Kidney tubule cell (primary cell): ENCODE data around the gene CACNA2D4.
A peak's percentile ranks its signal among the peaks of the same experiment; 100 is the strongest.
"Not testable (repeated sequence)": the region's sequence is repeated elsewhere in the genome, so short reads cannot be mapped to it uniquely, and the experiment has no call there.

Source experiments
- DNase-seq: peaks from one replicate; pipeline ENCODE4 v3.0.0-alpha.2; 2018; ENCODE audit warnings: low spot score

CACNA2D4 gene

DNA sequence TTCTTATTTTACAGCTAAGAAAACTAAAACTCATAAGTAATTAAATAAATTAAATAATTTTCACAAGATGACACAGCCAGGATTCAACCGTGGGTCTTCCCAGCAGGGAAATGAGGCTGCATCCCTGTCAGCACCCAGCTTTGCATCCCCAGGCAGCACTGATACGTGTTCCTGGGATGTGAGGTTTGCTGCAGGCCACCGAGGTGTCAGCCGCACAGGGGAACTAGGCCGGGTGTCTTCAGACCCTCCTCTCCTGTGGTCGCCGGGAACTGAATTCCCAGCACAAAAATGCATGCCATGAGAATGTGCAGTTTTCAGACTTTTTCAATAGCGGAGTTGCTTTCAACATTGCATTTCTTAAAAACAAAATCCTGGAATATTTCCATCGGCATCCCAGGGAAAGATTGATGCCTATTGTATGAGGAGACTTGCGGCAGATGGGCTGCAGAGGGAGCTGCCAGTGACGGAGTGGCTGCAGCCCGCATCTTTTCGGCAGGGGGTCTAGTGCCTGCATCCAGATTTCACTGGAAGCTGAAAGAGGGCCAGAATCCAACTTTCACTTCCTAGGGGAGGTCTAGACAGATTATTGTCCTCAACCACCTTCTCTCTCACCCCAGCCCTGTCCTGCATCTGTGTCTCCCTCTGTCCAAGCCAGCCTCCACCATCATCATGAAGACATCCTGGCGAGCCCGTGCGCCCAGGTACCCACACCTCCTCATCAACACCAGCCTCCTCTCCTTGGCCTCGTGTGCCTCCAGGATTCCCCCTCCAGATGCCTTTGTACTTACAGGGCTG lies 85.5 kb downstream of the CACNA2D4 start:
- DNase-seq, result no peak

DNA sequence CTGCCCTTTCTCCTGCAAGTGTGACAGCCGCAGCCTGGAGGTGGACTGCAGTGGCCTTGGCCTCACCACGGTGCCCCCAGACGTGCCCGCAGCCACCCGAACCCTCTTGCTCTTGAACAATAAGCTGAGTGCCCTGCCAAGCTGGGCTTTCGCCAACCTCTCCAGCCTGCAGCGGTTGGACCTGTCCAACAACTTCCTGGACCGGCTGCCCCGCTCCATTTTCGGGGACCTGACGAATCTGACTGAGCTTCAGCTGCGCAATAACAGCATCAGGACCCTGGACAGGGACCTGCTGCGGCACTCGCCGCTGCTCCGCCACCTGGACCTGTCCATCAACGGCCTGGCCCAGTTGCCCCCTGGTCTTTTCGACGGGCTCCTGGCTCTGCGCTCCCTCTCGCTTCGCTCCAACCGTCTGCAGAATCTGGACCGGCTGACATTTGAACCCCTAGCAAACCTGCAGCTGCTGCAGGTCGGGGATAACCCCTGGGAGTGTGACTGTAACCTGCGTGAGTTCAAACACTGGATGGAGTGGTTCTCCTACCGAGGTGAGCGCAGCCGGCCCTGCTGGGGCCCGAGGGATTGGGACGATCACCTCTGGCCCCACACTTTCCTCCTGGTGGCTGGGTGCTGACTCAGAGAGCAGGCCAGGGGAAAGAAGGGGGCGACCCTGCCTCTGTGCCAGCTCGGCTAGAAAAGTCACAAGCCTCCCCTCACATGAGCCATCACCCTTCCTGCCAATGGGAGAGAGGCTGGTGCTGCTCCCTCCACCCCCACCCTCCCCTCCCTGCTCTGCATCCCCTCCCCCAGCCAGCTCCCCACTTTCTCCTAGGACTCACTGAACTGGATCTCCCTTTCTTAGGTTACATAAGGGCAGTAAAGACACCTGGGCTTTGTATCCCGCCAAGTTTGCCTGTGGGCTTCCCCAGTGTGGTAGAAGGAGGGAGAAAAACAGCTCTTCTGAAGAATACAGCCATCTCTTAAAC lies 87.2 kb downstream of the CACNA2D4 start:
- DNase-seq, result peak; percentile 59

DNA sequence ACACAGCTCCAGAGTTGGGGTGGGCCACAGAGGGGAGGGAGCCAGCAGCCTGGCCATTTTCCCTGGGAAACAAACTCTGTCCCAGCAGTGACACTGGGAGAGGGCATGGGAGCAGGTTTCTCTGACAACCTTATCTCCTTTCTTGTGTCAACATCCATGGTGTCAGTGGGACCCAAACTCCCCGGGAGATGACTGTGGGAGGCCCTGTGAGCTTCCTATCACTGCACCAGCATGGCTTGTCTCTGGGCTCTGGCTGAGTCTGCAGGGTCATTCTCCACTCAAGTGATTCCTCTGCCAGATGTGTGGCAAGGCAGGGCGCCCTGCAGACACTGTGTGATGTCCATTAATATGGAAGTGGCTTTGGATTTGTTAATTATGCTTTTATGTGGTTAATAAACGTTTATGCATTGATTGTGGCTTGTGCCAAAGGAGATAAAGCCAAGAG lies 88.0 kb downstream of the CACNA2D4 start:
- no peak for DNase-seq

- DNase-seq, result no peak
Observed at GRCh38 chr12:1829306-1829900, 89.0 kb downstream of the CACNA2D4 start.

- DNase-seq, result peak; percentile 72
Observed at GRCh38 chr12:1828856-1829255, 89.6 kb downstream of the CACNA2D4 start.

DNA sequence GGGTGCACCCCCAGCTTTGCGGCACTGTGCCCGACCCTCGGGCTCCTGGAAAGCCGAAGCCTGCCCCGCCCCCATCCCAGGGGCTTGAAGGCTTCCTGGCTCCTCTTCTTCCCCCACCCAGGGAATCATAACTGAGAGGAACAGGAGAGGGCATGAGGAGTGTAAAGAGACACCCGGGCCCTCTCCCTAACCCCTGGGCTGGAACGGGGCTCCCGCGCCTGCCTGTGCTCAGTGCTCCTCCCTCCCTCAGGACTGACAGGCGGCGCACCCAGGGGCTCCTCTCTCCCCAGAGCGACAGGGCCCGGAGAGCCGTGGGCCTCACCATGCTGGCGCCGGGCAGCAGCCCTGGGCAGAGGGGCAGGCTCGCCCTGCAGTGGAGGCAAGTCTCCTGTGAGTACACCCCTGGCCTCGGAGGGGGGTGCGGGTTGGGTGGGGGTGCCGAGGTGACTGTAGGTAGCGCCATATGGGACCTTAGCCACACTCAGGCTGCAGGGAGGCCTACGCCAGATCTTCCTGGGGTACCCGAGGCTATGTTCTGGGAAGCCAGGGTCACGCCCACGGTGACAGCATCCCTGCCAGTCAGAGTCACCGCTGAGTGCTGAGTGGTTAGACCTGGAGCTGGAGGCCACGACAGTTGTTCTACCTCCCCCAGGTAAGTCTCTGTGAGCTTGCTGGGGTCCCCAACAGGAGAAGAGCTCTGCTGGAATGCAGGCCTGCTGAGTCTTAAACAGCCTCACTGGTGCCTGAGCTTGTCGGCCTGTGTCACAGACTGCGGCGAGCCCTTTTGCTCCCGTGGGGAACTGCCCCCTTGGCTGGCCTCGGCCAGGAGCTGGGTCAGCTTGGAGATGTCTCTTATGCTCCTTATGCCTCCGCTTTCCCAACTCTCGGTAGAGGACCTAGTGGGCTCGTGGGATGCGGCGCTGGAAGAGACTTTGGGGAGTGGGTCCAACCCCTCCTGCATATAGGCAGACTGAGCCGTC lies 90.3 kb downstream of the CACNA2D4 start:
- DNase-seq, result no peak

GRCh38 chr12:1826867-1827705 lies 91.4 kb downstream of the CACNA2D4 start:
- peak; percentile 14 for DNase-seq

GRCh38 chr12:1826401-1826800 lies 92.1 kb downstream of the CACNA2D4 start:
- no peak for DNase-seq

- DNase-seq, result no peak
Observed at GRCh38 chr12:1825382-1826102, 92.9 kb downstream of the CACNA2D4 start.

DNA sequence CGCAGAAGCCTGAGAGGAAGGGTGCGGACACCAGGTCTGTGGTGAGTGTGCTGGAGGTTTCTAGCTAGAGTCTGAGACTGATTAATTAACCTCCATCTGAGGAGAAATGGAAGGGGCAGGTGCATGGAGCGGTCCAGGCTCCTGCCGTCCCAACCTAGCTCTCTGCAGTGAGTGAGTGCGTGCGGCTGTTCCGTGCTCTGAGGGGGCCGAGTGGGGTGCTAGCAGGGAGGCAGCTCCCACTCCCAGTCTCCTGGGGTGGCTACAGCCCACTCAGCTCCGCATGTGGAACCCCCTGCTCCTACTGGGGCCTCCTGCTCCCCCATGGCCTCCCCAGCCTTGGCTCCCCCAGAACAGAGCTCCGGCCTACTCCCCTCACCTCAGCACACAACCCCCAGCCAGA lies 95.2 kb downstream of the CACNA2D4 start:
- no peak for DNase-seq

DNA sequence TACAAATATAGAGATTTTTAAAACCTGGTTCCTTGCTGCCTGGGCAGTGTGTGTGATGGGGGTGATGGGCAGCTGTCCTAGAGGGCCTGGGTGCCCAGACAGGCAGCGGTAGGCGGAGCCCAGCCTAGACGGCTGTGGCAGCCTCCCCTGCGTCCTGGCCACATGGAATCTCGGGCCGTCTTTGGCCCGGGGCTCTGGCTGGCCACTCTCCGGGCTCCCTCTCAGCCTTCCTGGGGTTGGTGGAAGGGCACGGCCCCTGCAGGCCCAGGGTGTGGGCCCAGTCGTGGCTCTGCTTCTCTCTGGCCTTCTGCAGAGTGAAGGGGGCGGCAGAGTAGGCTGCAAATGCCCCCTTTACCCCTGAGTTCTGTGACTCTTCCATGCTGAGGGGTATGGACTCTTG lies 95.8 kb downstream of the CACNA2D4 start:
- no peak for DNase-seq

GRCh38 chr12:1821805-1822204 lies 96.6 kb downstream of the CACNA2D4 start:
- no peak for DNase-seq

GRCh38 chr12:1820896-1821291 lies 97.6 kb downstream of the CACNA2D4 start:
- DNase-seq, result no peak

DNA sequence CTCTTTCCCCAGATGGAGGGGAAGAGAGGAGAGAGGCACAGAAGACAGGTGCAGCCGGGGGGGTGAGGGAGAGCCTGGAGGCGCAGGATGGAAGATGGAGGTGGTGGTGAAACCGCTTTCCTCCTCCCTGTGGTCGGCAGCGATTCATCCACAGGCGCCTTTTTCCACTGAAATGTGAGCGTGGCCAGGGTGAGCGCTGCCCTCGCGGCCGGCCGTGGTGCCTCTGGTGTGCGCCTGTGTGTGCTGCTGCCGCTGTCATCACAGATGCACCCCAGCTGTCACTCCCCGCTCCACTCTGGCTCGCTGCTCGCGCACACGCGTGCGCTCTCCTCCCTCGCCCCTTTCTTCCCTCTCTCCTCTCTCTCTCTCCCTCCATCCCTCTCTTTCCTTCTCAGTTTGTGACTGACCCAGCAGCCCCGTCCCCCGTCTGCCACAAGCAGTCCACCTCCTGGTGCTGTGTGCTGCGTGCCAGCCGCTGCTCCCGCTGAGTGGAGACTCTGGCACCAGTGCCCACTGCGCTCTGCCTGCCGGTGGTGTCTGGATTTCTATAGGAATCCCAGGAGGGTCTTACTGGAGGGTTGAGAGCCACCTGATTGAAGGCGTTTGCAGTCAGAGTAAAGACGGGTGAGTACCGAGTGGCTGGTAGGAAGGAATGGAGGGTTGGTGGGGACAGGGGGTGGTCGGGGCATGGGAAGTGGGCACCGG lies 98.1 kb downstream of the CACNA2D4 start, which contains the start of gene LRTM2:
TSS of gene LRTM2 (plus strand) at position 375 of the 705 bp plus-strand sequence. CDS start 7,584 bp downstream, outside the sequence.
- DNase-seq, result no peak

- DNase-seq, result no peak
Observed at GRCh38 chr12:1819571-1819970, 98.9 kb downstream of the CACNA2D4 start.

DNA sequence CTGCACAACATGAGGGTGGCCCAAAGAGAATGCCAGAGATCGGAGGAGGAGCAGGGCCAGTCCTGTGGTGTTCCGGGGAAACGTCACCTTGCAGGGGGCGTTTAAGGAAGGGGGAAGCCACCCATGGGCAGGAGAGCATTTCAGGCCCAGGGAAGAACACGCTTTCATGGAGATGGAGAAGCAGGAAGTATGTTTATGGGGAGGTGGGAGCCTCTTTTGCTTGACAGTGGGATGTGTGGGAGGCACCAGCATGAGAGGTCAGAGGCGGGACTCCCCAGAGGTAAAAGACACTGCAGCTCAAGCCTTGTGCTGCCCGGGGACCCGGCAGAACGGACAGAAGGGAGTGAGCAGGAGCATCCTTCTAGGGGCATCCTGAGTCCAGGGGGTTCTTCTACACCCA lies 99.4 kb downstream of the CACNA2D4 start:
- no peak for DNase-seq

- DNase-seq, result not testable (repeated sequence)
Observed at GRCh38 chr12:1817928-1818327, 100.5 kb downstream of the CACNA2D4 start.

DNA sequence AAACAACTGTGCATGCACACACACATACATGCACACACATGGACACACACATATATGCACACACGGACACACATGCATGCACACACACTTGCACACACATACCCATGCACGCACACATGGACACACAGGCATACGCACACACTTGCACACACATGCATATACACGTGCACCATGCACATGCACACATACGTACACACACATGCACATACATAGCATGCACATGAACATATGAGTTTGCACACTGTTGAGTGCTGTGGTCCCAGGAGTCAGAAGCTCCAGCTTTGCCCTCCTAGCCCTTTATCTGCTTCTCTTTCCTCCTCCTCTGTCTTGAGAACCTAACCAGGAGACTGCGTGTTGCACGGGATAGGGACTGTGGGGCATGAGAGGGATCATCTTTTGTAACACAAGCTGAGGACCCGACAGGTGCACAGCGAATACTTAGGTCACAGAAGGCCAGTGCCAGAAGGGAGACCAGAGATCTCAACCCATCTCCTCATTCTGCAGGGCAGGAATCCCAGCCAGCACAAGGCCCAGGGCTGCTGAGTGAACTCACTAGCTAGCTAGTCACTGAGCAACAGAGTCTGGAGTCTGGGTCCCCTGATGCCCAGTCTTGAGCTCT lies 101.6 kb downstream of the CACNA2D4 start:
- DNase-seq, result no peak
